AG04449 (cell line): ENCODE results near the gene ARHGAP26.
A peak's percentile ranks its signal among the peaks of the same experiment; 100 is the strongest.

ENCODE experiments used
- CTCF ChIA-PET: fragments of 350-600 bp; formaldehyde crosslinking; extraction: SDS; loops from one replicate; lab custom pipeline; 2021; ENCODE audit warnings: antibody characterized with exemption; lab: Yijun Ruan, JAX
- POLR2A ChIA-PET: fragments of 400-600, 350-600 bp; formaldehyde crosslinking; extraction: SDS; loops from one replicate; lab custom pipeline; 2020; ENCODE audit warnings: antibody characterized with exemption, inconsistent platforms; lab: Yijun Ruan, JAX
- DNase-seq: peaks from one replicate; pipeline ENCODE4 v3.0.0-alpha.2; 2010; ENCODE audit warnings: low read depth, low spot score
- H3K4me3 ChIP-seq: 2 replicates; pipeline ENCODE4 v1.5.1; 2011; ENCODE audit warnings: low read depth, mild to moderate bottlenecking, control low read depth, low read length
- TF ChIP-seq, protein P1 (sequence below): IDR thresholded peaks from one replicate; pipeline ENCODE4 v1.5.1; 2011; ENCODE audit warnings: mild to moderate bottlenecking, moderate library complexity, low read length, control low read depth, inconsistent platforms; ENCODE audit not compliant: insufficient read depth; ENCODE audit errors: missing control alignments

Gene ARHGAP26

GRCh38 chr5:142830241-142831008 is 60.2 kb downstream of the ARHGAP26 start:
- DNase-seq, result peak; percentile 45
- CTCF ChIA-PET, result interaction anchor here (0.8 to 2.6 kb wide), 6 partner anchors 22 to 117 kb away, joined by 3 to 10 read pairs (median 6); no protein-coding TSS in a partner anchor
- no peak overlapping the region for H3K4me3 ChIP-seq
- POLR2A ChIA-PET, result no interaction called here
- TF ChIP-seq, protein P1, sequence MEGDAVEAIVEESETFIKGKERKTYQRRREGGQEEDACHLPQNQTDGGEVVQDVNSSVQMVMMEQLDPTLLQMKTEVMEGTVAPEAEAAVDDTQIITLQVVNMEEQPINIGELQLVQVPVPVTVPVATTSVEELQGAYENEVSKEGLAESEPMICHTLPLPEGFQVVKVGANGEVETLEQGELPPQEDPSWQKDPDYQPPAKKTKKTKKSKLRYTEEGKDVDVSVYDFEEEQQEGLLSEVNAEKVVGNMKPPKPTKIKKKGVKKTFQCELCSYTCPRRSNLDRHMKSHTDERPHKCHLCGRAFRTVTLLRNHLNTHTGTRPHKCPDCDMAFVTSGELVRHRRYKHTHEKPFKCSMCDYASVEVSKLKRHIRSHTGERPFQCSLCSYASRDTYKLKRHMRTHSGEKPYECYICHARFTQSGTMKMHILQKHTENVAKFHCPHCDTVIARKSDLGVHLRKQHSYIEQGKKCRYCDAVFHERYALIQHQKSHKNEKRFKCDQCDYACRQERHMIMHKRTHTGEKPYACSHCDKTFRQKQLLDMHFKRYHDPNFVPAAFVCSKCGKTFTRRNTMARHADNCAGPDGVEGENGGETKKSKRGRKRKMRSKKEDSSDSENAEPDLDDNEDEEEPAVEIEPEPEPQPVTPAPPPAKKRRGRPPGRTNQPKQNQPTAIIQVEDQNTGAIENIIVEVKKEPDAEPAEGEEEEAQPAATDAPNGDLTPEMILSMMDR, result no peak

- ChIA-PET POLR2A (no interaction called here), CTCF (interaction anchor here (1.1 to 2.6 kb wide), 4 partner anchors 36 to 118 kb away, joined by 3 to 10 read pairs (median 10); no protein-coding TSS in a partner anchor)
- no peak overlapping the region for H3K4me3 ChIP-seq
- TF ChIP-seq, protein P1, result no peak
- no peak for DNase-seq
These were observed 60.8 kb downstream of the ARHGAP26 start for GRCh38 chr5:142831009-142831383.

DNA sequence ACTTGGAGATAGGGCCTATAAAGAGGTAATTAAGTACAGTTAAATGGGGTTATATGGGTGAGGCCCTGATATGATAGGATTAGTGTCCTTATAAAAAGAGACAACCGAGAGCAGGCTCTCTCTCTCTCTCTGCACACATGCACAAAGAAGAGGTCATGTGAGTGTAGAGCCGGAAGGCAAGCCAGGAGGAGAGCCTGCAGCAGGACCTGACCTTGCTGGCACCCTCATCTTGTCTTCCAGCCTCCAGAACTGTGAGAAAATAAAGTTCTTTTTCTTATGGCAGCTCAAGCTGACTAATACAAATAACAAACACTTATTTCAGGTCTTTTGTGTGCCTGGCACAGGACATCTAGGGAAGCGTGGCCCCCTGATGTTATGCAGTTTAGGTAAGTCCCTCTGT is 62.1 kb downstream of the ARHGAP26 start:
- TF ChIP-seq, protein P1, result no peak
- ChIA-PET CTCF (interaction anchor here (1.0 to 2.6 kb wide), 3 partner anchors 48 to 119 kb away, joined by 3 to 9 read pairs (median 5); no protein-coding TSS in a partner anchor), POLR2A (interaction anchor here (0.6 to 1.0 kb wide), 2 partner anchors 16 to 110 kb away, joined by 3 read pairs; no protein-coding TSS in a partner anchor)
- H3K4me3 ChIP-seq, result no peak overlapping the region
- DNase-seq, result no peak

DNA sequence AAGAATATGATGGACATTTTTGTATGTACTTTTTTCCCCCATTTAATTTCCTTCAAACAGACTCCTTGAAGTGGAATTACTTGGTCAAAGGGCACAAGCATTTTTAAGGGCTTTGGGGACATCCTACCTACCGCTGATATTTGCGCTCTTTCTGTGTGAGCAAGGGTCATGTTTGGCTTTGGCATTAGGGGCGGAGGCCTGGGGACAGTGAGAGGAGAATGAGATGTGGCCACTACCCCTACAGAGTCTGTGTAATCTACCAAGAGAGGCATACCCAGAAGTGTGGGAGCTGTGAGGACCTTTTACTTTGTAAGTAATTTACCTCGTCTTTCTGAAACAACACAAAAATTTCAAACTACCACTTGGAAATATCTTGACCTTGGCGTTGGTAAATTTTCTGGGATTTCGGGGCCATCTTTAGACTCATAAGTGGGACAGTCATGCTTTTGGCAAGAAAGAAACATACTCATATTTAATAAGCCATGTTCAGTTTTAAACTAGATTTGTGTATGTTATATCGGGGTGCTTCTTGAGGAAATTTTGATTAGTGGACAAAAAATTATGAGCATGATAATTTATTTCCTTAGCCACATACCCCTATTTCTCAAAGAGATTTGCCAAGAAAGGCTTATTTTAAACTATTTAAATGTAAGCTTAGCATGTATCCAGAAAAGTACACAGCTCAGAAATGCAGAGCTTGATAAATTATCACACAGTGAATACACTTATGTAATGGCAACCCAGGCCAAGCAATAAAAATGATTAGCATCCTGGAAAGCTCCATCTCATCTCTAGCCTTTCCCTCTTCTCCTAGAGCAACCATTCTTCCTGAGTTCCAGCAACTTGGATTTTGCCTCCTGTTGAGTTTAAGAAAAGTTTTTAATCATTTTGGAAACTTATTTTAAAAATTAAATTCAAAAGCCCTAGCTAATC is 63.6 kb downstream of the ARHGAP26 start:
- no peak for DNase-seq
- H3K4me3 ChIP-seq, result no peak overlapping the region
- TF ChIP-seq, protein P1, result no peak
- ChIA-PET POLR2A (no interaction called here), CTCF (interaction anchor here (1.8 kb wide), 1 partner anchor 120 kb away, joined by 7 read pairs; no protein-coding TSS in a partner anchor)

- CTCF ChIA-PET, result interaction anchor here (1.0 to 1.8 kb wide), 3 partner anchors 46 to 121 kb away, joined by 4 to 7 read pairs (median 6); no protein-coding TSS in a partner anchor
- TF ChIP-seq, protein P1, result no peak
- POLR2A ChIA-PET, result no interaction called here
- no peak overlapping the region for H3K4me3 ChIP-seq
- DNase-seq, result no peak
These were observed 64.3 kb downstream of the ARHGAP26 start for GRCh38 chr5:142834504-142834903.
